ENCODE results near the gene CYP3A7.
"Not testable (repeated sequence)": the region's sequence is repeated elsewhere in the genome, so short reads cannot be mapped to it uniquely, and the experiment has no call there.

Gene CYP3A7

DNA sequence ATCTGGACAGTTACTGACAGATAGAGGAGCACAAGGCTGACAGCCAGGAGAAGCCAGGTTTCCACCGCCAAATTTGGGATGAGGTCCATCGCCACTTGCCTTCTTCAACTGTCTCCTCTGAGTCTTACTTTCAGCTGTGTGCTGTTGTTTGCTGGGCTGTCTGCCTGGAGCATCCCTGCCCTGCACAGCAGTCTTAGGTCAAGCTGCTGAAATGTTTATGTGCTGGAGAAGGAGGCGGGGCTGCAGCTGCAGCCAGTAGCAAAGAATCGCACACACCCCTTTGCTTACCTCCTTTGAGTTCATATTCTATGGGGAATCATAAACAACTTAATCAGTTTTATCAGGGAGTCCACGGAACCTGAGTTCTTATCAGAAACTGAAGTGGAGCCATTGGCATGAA, 35.0 kb downstream of the CYP3A7 start:
- DNase-seq (ENCODE audit: low spot score) = no peak

DNA sequence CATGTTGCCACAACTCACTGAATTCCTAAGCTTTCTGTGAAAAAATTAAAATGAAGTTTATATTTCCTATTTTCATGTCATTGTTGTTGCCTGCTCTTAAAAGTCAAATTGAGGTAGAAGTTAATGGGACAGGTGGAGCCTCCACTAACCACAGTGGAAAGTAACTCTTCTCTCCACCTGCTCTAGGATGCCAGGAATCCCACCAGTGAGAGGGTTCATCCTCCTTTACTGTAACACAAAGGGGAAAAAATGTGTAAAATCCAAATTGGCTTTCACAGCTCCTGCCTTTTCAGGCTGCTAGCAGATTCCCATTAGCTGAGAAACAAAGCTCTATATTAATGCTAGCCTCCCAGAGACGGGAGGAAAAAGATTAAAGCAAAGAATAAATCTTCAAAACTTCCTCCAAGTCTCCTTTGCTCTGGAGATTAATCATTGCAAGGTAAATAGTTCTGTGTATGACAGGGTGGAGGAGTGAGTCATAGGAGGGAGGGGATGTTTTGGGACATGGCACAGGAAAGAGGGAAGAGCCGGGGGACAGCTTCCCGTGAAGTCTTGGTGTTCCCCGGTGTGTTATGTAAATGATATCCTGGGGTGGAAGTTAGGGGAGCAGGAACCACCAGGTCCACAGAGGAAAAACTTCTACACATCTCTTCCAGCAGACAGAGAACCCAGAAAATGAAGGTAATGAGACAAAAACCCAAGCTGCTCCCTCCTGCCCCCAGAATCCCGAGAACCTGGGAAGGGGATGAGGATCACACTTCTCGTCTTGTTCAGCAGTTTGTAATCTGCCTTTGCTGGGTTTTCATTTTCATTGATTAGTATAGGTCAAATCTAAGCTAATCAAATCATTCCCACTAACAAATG, 35.9 kb downstream of the CYP3A7 start:
- not testable (repeated sequence) for DNase-seq (ENCODE audit: low spot score)

GRCh38 chr7:99694912-99695304, 40.1 kb downstream of the CYP3A7 start:
- no peak for DNase-seq (ENCODE audit: low spot score)

- no peak for DNase-seq (ENCODE audit: low spot score)
Observed at GRCh38 chr7:99694201-99694911, 40.6 kb downstream of the CYP3A7 start.

GRCh38 chr7:99693427-99694200, 41.4 kb downstream of the CYP3A7 start:
- no peak for DNase-seq (ENCODE audit: low spot score)

DNA sequence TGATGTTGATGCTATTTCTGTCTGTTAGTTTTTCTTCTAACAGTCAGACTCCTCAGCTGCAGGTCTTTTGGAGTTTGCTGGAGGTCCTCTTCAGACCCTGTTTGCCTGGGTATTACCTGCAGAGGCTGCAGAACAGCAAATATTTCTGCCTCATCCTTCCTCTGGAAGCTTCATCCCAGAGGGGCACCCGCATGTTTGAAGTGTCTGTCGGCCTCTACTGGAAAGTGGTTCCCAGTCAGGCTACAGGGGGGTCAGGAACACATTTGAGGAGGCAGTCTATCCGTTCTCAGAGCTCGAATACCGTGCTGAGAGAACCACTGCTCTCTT, 41.9 kb downstream of the CYP3A7 start:
- no peak for DNase-seq (ENCODE audit: low spot score)

DNA sequence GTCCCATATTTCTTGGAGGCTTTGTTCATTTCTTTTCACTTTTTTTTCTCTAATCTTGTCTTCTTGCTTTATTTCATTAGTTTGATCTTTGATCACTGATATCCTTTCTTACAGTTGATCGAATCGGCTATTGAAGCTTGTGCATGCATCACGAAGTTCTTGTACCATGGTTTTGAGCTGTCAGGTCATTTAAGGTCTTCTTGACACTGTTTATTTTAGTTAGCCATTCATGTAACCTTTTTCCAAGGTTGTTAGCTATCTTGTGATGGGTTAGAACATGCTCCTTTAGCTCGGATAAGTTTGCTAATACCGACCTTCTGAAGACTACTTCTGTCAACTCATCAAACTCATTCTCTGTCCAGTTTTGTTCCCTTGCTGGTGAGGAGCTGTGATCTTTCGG, 42.4 kb downstream of the CYP3A7 start:
- DNase-seq (ENCODE audit: low spot score) = not testable (repeated sequence)

GRCh38 chr7:99691658-99692057, 43.3 kb downstream of the CYP3A7 start:
- DNase-seq (ENCODE audit: low spot score) = not testable (repeated sequence)

DNA sequence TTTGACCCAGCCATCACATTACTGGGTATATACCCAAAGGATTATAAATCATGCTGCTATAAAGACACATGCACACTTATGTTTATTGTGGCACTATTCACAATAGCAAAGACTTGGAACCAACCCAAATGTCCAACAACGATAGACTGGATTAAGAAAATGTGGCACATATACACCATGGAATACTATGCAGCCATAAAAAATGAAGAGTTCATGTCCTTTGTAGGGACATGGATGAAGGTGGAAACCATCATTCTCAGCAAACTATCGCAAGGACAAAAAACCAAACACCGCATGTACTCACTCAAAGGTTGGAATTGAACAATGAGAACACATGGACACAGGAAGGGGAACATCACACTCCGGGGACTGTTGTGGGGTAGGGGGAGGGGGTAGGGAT, 44.1 kb downstream of the CYP3A7 start:
- DNase-seq (ENCODE audit: low spot score) = not testable (repeated sequence)

- DNase-seq (ENCODE audit: low spot score) = not testable (repeated sequence)
Observed at GRCh38 chr7:99685871-99686608, 49.0 kb downstream of the CYP3A7 start.

DNA sequence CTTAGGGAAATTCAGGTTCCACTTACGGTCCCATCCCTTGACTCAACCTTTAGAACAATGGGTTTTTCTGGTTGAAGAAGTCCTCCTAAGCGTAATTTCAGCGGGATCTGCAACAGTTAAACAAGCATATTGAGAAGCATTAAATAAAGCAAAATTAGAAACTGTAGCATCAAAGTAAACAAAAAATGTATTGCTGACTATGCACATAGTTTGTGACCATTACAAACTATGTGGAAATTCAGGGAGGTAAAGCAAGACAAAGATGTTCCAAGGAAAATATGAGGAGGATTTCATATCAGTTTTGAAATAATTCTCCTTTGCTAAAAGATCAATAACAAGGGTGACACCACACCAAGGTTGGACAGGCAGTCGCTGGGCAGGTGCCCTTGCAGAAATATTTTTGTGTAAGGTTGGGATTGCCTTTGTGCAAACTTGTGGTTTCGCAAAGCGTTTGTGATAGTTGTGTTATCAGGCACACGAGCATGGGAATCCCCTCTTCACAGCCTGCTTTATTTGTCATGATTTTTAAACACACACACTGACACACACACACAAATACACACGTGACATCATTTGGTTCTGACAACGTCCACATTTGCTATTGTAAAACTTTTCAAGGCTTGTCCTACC, 49.8 kb downstream of the CYP3A7 start:
- DNase-seq (ENCODE audit: low spot score) = no peak

GRCh38 chr7:99679400-99680191, 55.4 kb downstream of the CYP3A7 start, which contains the start of gene CYP3A5:
Gene CYP3A5 (minus strand): TSS chr7:99679996. CDS start chr7:99679896, 100 bp downstream.
- DNase-seq (ENCODE audit: low spot score) = no peak

DNA sequence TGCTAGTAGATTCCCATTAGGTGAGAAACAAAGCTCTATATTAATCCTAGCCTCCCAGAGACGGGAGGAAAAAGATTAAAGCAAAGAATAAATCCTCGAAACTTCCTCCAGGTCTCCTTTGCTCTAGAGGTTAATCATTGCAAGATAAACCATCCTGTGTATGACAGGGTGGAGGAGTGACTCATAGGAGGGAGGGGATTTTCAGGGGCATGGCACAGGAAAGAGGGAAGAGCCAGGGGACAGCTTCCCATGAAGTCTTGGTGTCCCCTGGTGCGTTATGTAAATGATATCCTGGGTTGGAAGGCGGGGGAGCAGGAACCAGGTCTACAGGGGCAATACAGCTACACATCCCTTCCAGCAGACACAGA, 56.0 kb downstream of the CYP3A7 start:
- DNase-seq (ENCODE audit: low spot score) = no peak

DNA sequence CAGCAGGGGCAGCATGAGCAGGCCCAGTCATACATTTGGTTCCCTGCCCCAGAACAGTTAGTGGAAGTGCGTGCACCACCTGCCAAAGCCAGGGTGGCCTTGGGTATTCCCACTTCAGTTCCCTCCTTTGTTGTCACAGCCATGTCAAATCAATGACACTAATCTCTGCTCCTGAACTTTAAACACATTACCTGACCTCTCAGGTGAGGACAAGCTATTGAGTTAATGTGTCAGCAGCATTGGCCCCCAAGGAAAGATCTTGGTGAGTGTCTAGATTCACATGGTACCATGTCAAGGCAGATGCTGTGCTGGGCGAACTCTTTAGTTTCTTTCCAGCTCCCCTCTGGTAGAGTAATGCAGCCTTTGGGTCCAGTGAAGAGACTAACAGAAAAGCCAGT, 57.3 kb downstream of the CYP3A7 start:
- DNase-seq (ENCODE audit: low spot score) = no peak

GRCh38 chr7:99677013-99677647, 57.9 kb downstream of the CYP3A7 start:
- no peak for DNase-seq (ENCODE audit: low spot score)

- DNase-seq (ENCODE audit: low spot score) = no peak
Observed at GRCh38 chr7:99674995-99675742, 59.8 kb downstream of the CYP3A7 start.

DNA sequence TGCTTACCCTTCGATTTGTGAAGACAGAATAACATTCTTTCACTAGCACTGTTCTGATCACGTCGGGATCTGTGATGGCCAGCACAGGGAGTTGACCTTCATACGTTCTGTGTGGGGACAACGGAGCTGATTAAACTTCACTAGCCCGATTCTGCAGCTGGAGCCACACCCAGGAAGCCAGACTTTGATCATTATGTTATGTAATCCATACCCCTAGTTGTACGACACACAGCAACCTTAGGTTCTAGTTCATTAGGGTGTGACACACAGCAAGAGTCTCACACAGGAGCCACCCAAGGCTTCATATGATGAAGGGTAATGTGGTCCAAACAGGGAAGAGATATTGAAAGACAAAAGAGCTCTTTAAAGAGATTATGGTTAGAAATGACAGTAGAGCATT, 62.4 kb downstream of the CYP3A7 start:
- DNase-seq (ENCODE audit: low spot score) = no peak

GRCh38 chr7:99669782-99670181, 65.2 kb downstream of the CYP3A7 start:
- DNase-seq (ENCODE audit: low spot score) = no peak

- DNase-seq (ENCODE audit: low spot score) = no peak
Observed at GRCh38 chr7:99668541-99668940, 66.5 kb downstream of the CYP3A7 start.
